WTC11 (cell line): ENCODE measurements around the gene DTNB. TPM values are rescaled to one million over a fixed set of nuclear protein-coding genes. Genes with fewer than 3 reads are reported as not detected.

Experiments
- ATAC-seq: fragments of 200-7000 bp; cut with Tn5 transposase; 2 replicates; pipeline ENCODE4 v1.10.0; 2021; ENCODE audit warnings: mild to moderate bottlenecking, moderate library complexity
- CTCF ChIA-PET: fragments of 300-600 bp; sonication (Branson Sonifier 250); formaldehyde crosslinking; loops from one replicate; lab custom pipeline; 2021; ENCODE audit warnings: antibody characterized with exemption; lab: Charles Lee
- POLR2A ChIA-PET: fragments of 350-600 bp; sonication (Branson Sonifier 250); formaldehyde crosslinking; loops from one replicate; lab custom pipeline; 2021; ENCODE audit warnings: antibody characterized with exemption; lab: Charles Lee
- DNase-seq: peaks from one replicate; pipeline ENCODE4 v3.0.0; 2021; ENCODE audit warnings: low spot score
- H3K27ac Mint-ChIP-seq: 2 replicates; pipeline ENCODE4 v1.8.0; 2021; ENCODE audit warnings: mixed read lengths
- H3K27me3 Mint-ChIP-seq: 2 replicates; pipeline ENCODE4 v1.8.0; 2021; ENCODE audit warnings: low read depth, mild to moderate bottlenecking, moderate library complexity, mixed read lengths
- H3K36me3 Mint-ChIP-seq: 2 replicates; pipeline ENCODE4 v1.8.0; 2021; ENCODE audit warnings: mixed read lengths
- H3K4me1 Mint-ChIP-seq: 2 replicates; pipeline ENCODE4 v1.8.0; 2022; ENCODE audit warnings: mixed read lengths
- H3K4me3 Mint-ChIP-seq: 2 replicates; pipeline ENCODE4 v1.8.0; 2021; ENCODE audit warnings: mild to moderate bottlenecking, moderate library complexity, mixed read lengths
- H3K9me3 Mint-ChIP-seq: 2 replicates; pipeline ENCODE4 v1.8.0; 2021; ENCODE audit warnings: mixed read lengths
- ARID4B ChIP-seq: sonication (generic); formaldehyde crosslinking; IDR thresholded peaks from 2 replicates; pipeline ENCODE4 v1.8.0; 2023; ENCODE audit warnings: missing genetic modification reagents, mild to moderate bottlenecking, borderline replicate concordance
- ATF1 ChIP-seq: sonication (generic); formaldehyde crosslinking; IDR thresholded peaks from 2 replicates; pipeline ENCODE4 v1.8.1; 2023; ENCODE audit warnings: mild to moderate bottlenecking, moderate library complexity, missing genetic modification reagents
- ATF6 ChIP-seq: sonication (generic); formaldehyde crosslinking; IDR thresholded peaks from 2 replicates; pipeline ENCODE4 v1.8.1; 2023; ENCODE audit warnings: mild to moderate bottlenecking, missing genetic modification reagents
- FOXP4 ChIP-seq: sonication (generic); formaldehyde crosslinking; IDR thresholded peaks from 2 replicates; pipeline ENCODE4 v1.8.0; 2022; ENCODE audit warnings: mild to moderate bottlenecking, missing genetic modification reagents
- GABPB1 ChIP-seq: sonication (generic); formaldehyde crosslinking; IDR thresholded peaks from 2 replicates; pipeline ENCODE4 v1.8.1; 2023; ENCODE audit warnings: mild to moderate bottlenecking, missing genetic modification reagents
- HMGA2 ChIP-seq: fragments of 250-450 bp; sonication (Bioruptor Pico); IDR thresholded peaks from 2 replicates; pipeline ENCODE4 v1.4.0; 2021; ENCODE audit warnings: mild to moderate bottlenecking, moderate library complexity
- IRF1 ChIP-seq: sonication (generic); formaldehyde crosslinking; IDR thresholded peaks from 2 replicates; pipeline ENCODE4 v1.8.0; 2023; ENCODE audit warnings: missing genetic modification reagents
- NFYB ChIP-seq: sonication (generic); formaldehyde crosslinking; conservative IDR thresholded peaks from 2 replicates; pipeline ENCODE4 v1.8.0; 2022; ENCODE audit warnings: low read depth, missing genetic modification reagents
- RORB ChIP-seq: fragments of 250-450 bp; sonication (Bioruptor Pico); IDR thresholded peaks from 2 replicates; pipeline ENCODE4 v1.9.0; 2021; ENCODE audit warnings: mild to moderate bottlenecking
- SP1 ChIP-seq: sonication (generic); formaldehyde crosslinking; conservative IDR thresholded peaks from 2 replicates; pipeline ENCODE4 v1.8.1; 2022; ENCODE audit warnings: missing genetic modification reagents
- ZSCAN18 ChIP-seq: fragments of 250-450 bp; sonication (Bioruptor Pico); IDR thresholded peaks from 2 replicates; pipeline ENCODE4 v2.1.2; 2022; ENCODE audit warnings: mild to moderate bottlenecking, moderate library complexity
- total RNA-seq: library from RNA; stranded (reverse); gene quantifications from 3 replicates; pipeline ENCODE4 v1.2.3, GENCODE V29; 2021
- TF ChIP-seq, protein P1 (sequence below): sonication (generic); formaldehyde crosslinking; IDR thresholded peaks from 2 replicates; pipeline ENCODE4 v1.8.1; 2022; ENCODE audit warnings: mild to moderate bottlenecking, moderate library complexity, missing genetic modification reagents
- TF ChIP-seq, protein P2 (sequence below): sonication (generic); formaldehyde crosslinking; IDR thresholded peaks from 2 replicates; pipeline ENCODE4 v1.8.1; 2023; ENCODE audit warnings: mild to moderate bottlenecking, missing genetic modification reagents, moderate library complexity
- TF ChIP-seq, protein P3 (sequence below): sonication (generic); formaldehyde crosslinking; IDR thresholded peaks from 2 replicates; pipeline ENCODE4 v1.8.1; 2023; ENCODE audit warnings: mild to moderate bottlenecking, missing genetic modification reagents
- TF ChIP-seq, protein P4 (sequence below): sonication (generic); formaldehyde crosslinking; IDR thresholded peaks from 2 replicates; pipeline ENCODE4 v1.8.1; 2023; ENCODE audit warnings: mild to moderate bottlenecking, missing genetic modification reagents, borderline replicate concordance

DTNB gene
- total RNA-seq, 1 experiment from 2014 or later, result 39.9 TPM

- TF ChIP-seq ARID4B (CRISPR knock-in tag) (no peak), HMGA2 (CRISPR knock-in tag) (no peak), ZSCAN18 (CRISPR knock-in tag) (no peak)
- TF ChIP-seq, protein P1, sequence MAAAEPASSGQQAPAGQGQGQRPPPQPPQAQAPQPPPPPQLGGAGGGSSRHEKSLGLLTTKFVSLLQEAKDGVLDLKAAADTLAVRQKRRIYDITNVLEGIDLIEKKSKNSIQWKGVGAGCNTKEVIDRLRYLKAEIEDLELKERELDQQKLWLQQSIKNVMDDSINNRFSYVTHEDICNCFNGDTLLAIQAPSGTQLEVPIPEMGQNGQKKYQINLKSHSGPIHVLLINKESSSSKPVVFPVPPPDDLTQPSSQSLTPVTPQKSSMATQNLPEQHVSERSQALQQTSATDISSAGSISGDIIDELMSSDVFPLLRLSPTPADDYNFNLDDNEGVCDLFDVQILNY (CRISPR knock-in tag), result no peak
Measured at GRCh38 chr2:25478736-25479135, 194.6 kb downstream of the DTNB start (continued).

GRCh38 chr2:25473758-25474340, 199.5 kb downstream of the DTNB start:
- DNase-seq, result no peak
- ATAC-seq, result no peak
- Mint-ChIP-seq H3K27ac (peak overlapping the region; percentile 64; the same call in 1 of the 2 replicates), H3K9me3 (peaks cover 19% of the 10 kb centered on the region), H3K4me3 (no peak overlapping the region), H3K36me3 (peaks cover 32% of the 10 kb centered on the region), H3K4me1 (no peaks in the 10 kb centered on the region), H3K27me3 (no peaks in the 10 kb centered on the region)
- POLR2A ChIA-PET, result no interaction called here
- CTCF ChIA-PET, result no interaction called here
- TF ChIP-seq GABPB1 (CRISPR knock-in tag), result no peak
- no peak for TF ChIP-seq ATF6 (CRISPR knock-in tag)
- TF ChIP-seq NFYB (CRISPR knock-in tag), result no peak
- TF ChIP-seq, protein P2, sequence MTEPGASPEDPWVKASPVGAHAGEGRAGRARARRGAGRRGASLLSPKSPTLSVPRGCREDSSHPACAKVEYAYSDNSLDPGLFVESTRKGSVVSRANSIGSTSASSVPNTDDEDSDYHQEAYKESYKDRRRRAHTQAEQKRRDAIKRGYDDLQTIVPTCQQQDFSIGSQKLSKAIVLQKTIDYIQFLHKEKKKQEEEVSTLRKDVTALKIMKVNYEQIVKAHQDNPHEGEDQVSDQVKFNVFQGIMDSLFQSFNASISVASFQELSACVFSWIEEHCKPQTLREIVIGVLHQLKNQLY (CRISPR knock-in tag), result no peak
- TF ChIP-seq RORB (CRISPR knock-in tag), result no peak
- no peak for TF ChIP-seq HMGA2 (CRISPR knock-in tag)
- TF ChIP-seq, protein P3, sequence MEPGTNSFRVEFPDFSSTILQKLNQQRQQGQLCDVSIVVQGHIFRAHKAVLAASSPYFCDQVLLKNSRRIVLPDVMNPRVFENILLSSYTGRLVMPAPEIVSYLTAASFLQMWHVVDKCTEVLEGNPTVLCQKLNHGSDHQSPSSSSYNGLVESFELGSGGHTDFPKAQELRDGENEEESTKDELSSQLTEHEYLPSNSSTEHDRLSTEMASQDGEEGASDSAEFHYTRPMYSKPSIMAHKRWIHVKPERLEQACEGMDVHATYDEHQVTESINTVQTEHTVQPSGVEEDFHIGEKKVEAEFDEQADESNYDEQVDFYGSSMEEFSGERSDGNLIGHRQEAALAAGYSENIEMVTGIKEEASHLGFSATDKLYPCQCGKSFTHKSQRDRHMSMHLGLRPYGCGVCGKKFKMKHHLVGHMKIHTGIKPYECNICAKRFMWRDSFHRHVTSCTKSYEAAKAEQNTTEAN (CRISPR knock-in tag), result no peak
- TF ChIP-seq, protein P4, sequence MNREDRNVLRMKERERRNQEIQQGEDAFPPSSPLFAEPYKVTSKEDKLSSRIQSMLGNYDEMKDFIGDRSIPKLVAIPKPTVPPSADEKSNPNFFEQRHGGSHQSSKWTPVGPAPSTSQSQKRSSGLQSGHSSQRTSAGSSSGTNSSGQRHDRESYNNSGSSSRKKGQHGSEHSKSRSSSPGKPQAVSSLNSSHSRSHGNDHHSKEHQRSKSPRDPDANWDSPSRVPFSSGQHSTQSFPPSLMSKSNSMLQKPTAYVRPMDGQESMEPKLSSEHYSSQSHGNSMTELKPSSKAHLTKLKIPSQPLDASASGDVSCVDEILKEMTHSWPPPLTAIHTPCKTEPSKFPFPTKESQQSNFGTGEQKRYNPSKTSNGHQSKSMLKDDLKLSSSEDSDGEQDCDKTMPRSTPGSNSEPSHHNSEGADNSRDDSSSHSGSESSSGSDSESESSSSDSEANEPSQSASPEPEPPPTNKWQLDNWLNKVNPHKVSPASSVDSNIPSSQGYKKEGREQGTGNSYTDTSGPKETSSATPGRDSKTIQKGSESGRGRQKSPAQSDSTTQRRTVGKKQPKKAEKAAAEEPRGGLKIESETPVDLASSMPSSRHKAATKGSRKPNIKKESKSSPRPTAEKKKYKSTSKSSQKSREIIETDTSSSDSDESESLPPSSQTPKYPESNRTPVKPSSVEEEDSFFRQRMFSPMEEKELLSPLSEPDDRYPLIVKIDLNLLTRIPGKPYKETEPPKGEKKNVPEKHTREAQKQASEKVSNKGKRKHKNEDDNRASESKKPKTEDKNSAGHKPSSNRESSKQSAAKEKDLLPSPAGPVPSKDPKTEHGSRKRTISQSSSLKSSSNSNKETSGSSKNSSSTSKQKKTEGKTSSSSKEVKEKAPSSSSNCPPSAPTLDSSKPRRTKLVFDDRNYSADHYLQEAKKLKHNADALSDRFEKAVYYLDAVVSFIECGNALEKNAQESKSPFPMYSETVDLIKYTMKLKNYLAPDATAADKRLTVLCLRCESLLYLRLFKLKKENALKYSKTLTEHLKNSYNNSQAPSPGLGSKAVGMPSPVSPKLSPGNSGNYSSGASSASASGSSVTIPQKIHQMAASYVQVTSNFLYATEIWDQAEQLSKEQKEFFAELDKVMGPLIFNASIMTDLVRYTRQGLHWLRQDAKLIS (CRISPR knock-in tag), result no peak
- no peak for TF ChIP-seq ZSCAN18 (CRISPR knock-in tag)
- TF ChIP-seq SP1 (CRISPR knock-in tag), result no peak
- no peak for TF ChIP-seq FOXP4 (CRISPR knock-in tag)
- TF ChIP-seq ATF1, result no peak
- no peak for TF ChIP-seq IRF1 (CRISPR knock-in tag)
